ENCODE results near the gene B3GNT4. TPM values are rescaled to one million over a fixed set of nuclear protein-coding genes. Genes with fewer than 3 reads are reported as not detected.

Gene B3GNT4
- total RNA-seq, 2 donors from 2014 or later = 1.6 to 1.8 TPM

- Mint-ChIP-seq H3K4me3 (no peak overlapping the region), H3K9me3 (no peaks in the 10 kb centered on the region), H3K4me1 (no peaks in the 10 kb centered on the region), H3K27me3 (ENCODE audit: insufficient read depth) (no peaks in the 10 kb centered on the region), H3K36me3 (ENCODE audit: low read depth) (no peaks in the 10 kb centered on the region), H3K27ac (no peak overlapping the region)
- Histone ChIP-seq H3K9me3 (ENCODE audit: control insufficient read depth, low read length) (no peaks in the 10 kb centered on the region), H3K36me3 (ENCODE audit: control insufficient read depth, insufficient read depth, low read length) (no peaks in the 10 kb centered on the region), H3K4me1 (ENCODE audit: control insufficient read depth, insufficient read depth, low read length) (no peaks in the 10 kb centered on the region), H3K27me3 (ENCODE audit: control insufficient read depth, insufficient read depth, low read length, poor library complexity, severe bottlenecking) (no peaks in the 10 kb centered on the region), H3K9ac (ENCODE audit: extremely low read depth, low read length, poor library complexity, severe bottlenecking) (no peak overlapping the region), H3K27ac (ENCODE audit: low read depth, low read length) (no peak overlapping the region), H3K4me3 (ENCODE audit: low read length) (no peak overlapping the region)
- WGBS, 2 experiments (ENCODE audit: insufficient coverage in 1 of 2, insufficient read length in 1 of 2) = 92 to 100% methylated on average over 2 to 3 of the region's 3 CpGs
- no peak for TF ChIP-seq CTCF (conservative IDR thresholded peaks at IDR 0.05)
- DNase-seq = no peak
Measured at GRCh38 chr12:122168492-122168891, 35.0 kb upstream of the B3GNT4 start.

- H3K4me3 Mint-ChIP-seq = no peak overlapping the region
Measured at GRCh38 chr12:122171399-122171798, 32.1 kb upstream of the B3GNT4 start.

GRCh38 chr12:122172262-122172939, 31.1 kb upstream of the B3GNT4 start:
- Mint-ChIP-seq H3K9me3 (no peaks in the 10 kb centered on the region), H3K4me3 (no peak overlapping the region)

More at GRCh38 chr12:122171399-122171798, 32.1 kb upstream of the B3GNT4 start:
- TF ChIP-seq CTCF (conservative IDR thresholded peaks at IDR 0.05) = no peak
- 80 to 91% methylated on average over 1 to 4 of the region's 5 CpGs for WGBS, 2 experiments (ENCODE audit: insufficient coverage in 1 of 2, insufficient read length in 1 of 2)
- Histone ChIP-seq H3K27me3 (ENCODE audit: control insufficient read depth, insufficient read depth, low read length, poor library complexity, severe bottlenecking) (no peaks in the 10 kb centered on the region), H3K9me3 (ENCODE audit: control insufficient read depth, low read length) (no peaks in the 10 kb centered on the region), H3K9ac (ENCODE audit: extremely low read depth, low read length, poor library complexity, severe bottlenecking) (no peak overlapping the region), H3K27ac (ENCODE audit: low read depth, low read length) (no peak overlapping the region), H3K4me3 (ENCODE audit: low read length) (no peak overlapping the region), H3K36me3 (ENCODE audit: control insufficient read depth, insufficient read depth, low read length) (no peaks in the 10 kb centered on the region), H3K4me1 (ENCODE audit: control insufficient read depth, insufficient read depth, low read length) (no peaks in the 10 kb centered on the region)
- H3K27me3 Mint-ChIP-seq (ENCODE audit: insufficient read depth) = no peaks in the 10 kb centered on the region
- H3K27ac Mint-ChIP-seq = no peak overlapping the region
- DNase-seq = no peak
- H3K36me3 Mint-ChIP-seq (ENCODE audit: low read depth) = no peaks in the 10 kb centered on the region
- no peaks in the 10 kb centered on the region for H3K4me1 Mint-ChIP-seq
- no peaks in the 10 kb centered on the region for H3K9me3 Mint-ChIP-seq

More at GRCh38 chr12:122172262-122172939, 31.1 kb upstream of the B3GNT4 start:
- Histone ChIP-seq H3K9ac (ENCODE audit: extremely low read depth, low read length, poor library complexity, severe bottlenecking) (no peak overlapping the region), H3K4me1 (ENCODE audit: control insufficient read depth, insufficient read depth, low read length) (no peaks in the 10 kb centered on the region), H3K9me3 (ENCODE audit: control insufficient read depth, low read length) (no peaks in the 10 kb centered on the region), H3K36me3 (ENCODE audit: control insufficient read depth, insufficient read depth, low read length) (no peaks in the 10 kb centered on the region), H3K27me3 (ENCODE audit: control insufficient read depth, insufficient read depth, low read length, poor library complexity, severe bottlenecking) (no peaks in the 10 kb centered on the region), H3K4me3 (ENCODE audit: low read length) (no peak overlapping the region), H3K27ac (ENCODE audit: low read depth, low read length) (no peak overlapping the region)
- Mint-ChIP-seq H3K36me3 (ENCODE audit: low read depth) (no peaks in the 10 kb centered on the region), H3K27me3 (ENCODE audit: insufficient read depth) (no peaks in the 10 kb centered on the region), H3K4me1 (no peaks in the 10 kb centered on the region), H3K27ac (no peak overlapping the region)
- no peak for TF ChIP-seq CTCF (conservative IDR thresholded peaks at IDR 0.05)
- no peak for DNase-seq
- WGBS, 2 experiments (ENCODE audit: insufficient coverage in 1 of 2, insufficient read length in 1 of 2) = 90 to 93% methylated on average over 12 to 16 of the region's 17 CpGs
